ENCODE data around the gene ONECUT2.

GRCh38 chr18:57431002-57431382, 4.2 kb upstream of the ONECUT2 start:
- TF ChIP-seq CTCF (IDR thresholded peaks at IDR 0.05) = no peak
- TF ChIP-seq POLR2A (IDR thresholded peaks at IDR 0.05; ENCODE audit: low read depth) = no peak
- no peak for TF ChIP-seq POLR2AphosphoS5 (IDR thresholded peaks at IDR 0.05)
- no peak for TF ChIP-seq EP300 (IDR thresholded peaks at IDR 0.05)

Data from esophagus muscularis mucosa (tissue), 4 donors.